HG03135 (cell line): ENCODE measurements around the gene C1QL3.
A peak's percentile ranks its signal among the peaks of the same experiment; 100 is the strongest.

Source experiments
- ATAC-seq: cut with Tn5 transposase; IDR thresholded peaks from one replicate; pipeline ENCODE4 v1.9.1; 2021; ENCODE audit warnings: mild to moderate bottlenecking, moderate library complexity; ENCODE audit not compliant: unreplicated experiment

The C1QL3 gene

GRCh38 chr10:16521311-16522016 lies at the start of gene C1QL3:
TSS of gene C1QL3 (minus strand) at chr10:16521879. CDS start at chr10:16521065, 814 bp downstream.
- peak; percentile 41 for ATAC-seq

- peak; percentile 96 for ATAC-seq
Measured at GRCh38 chr10:16570731-16571130, 49.1 kb upstream of the C1QL3 start.

GRCh38 chr10:16566202-16566805 lies 44.6 kb upstream of the C1QL3 start:
- no peak for ATAC-seq

GRCh38 chr10:16565604-16566003 lies 43.9 kb upstream of the C1QL3 start:
- ATAC-seq, result no peak

GRCh38 chr10:16562891-16563290 lies 41.2 kb upstream of the C1QL3 start:
- no peak for ATAC-seq

- ATAC-seq, result no peak
Measured at GRCh38 chr10:16559236-16559773, 37.6 kb upstream of the C1QL3 start.

GRCh38 chr10:16547973-16548372 lies 26.3 kb upstream of the C1QL3 start:
- no peak for ATAC-seq

- ATAC-seq, result no peak
Measured at GRCh38 chr10:16545116-16545736, 23.5 kb upstream of the C1QL3 start.

- ATAC-seq, result no peak
Measured at GRCh38 chr10:16544591-16544990, 22.9 kb upstream of the C1QL3 start.

- no peak for ATAC-seq
Measured at GRCh38 chr10:16544099-16544498, 22.4 kb upstream of the C1QL3 start.

GRCh38 chr10:16536155-16536554 lies 14.5 kb upstream of the C1QL3 start:
- no peak for ATAC-seq

GRCh38 chr10:16529853-16530252 lies 8.2 kb upstream of the C1QL3 start:
- no peak for ATAC-seq

- ATAC-seq, result no peak
Measured at GRCh38 chr10:16527452-16527851, 5.8 kb upstream of the C1QL3 start.

GRCh38 chr10:16520900-16521299 lies 779 bp downstream of the C1QL3 start:
- ATAC-seq, result peak; percentile 53

GRCh38 chr10:16519908-16520861 lies 1.5 kb downstream of the C1QL3 start:
- peak; percentile 38 for ATAC-seq

GRCh38 chr10:16519250-16519907 lies 2.3 kb downstream of the C1QL3 start:
- no peak for ATAC-seq

GRCh38 chr10:16518822-16519221 lies 2.9 kb downstream of the C1QL3 start:
- ATAC-seq, result no peak

GRCh38 chr10:16510843-16511242 lies 10.8 kb downstream of the C1QL3 start:
- ATAC-seq, result no peak

GRCh38 chr10:16509996-16510395 lies 11.7 kb downstream of the C1QL3 start:
- ATAC-seq, result no peak

GRCh38 chr10:16505161-16505560 lies 16.5 kb downstream of the C1QL3 start:
- no peak for ATAC-seq
